PC-9 (cell line): ENCODE results near the gene ARHGAP28. TPM values are rescaled to one million over a fixed set of nuclear protein-coding genes. Genes with fewer than 3 reads are reported as not detected.

Experiments used
- BruUV-seq: library from RNA; stranded (reverse); fragments of 400-500 nt; replicated peaks from 2 replicates; lab custom pipeline; 2021; lab: Mats Ljungman, UMichigan
- CTCF ChIA-PET: fragments of 300-600 bp; sonication (Branson Sonifier 250); formaldehyde crosslinking; loops from one replicate; lab custom pipeline; 2022; ENCODE audit warnings: antibody characterized with exemption; lab: Charles Lee
- POLR2A ChIA-PET: fragments of 300-600 bp; sonication (Branson Sonifier 250); formaldehyde crosslinking; loops from one replicate; lab custom pipeline; 2022; ENCODE audit warnings: antibody characterized with exemption; ENCODE audit not compliant: unreplicated experiment; lab: Charles Lee
- DNase-seq, 2 experiments: peaks; one replicate each; pipeline versions ENCODE4 v3.0.0 to v3.0.0-alpha.2; 2015 to 2022; ENCODE audit warnings: mixed read lengths in 1 of 2
- H2AFZ ChIP-seq: fragments of 200-600 bp; sonication (generic); 2 replicates; pipeline ENCODE4 v1.8.1; 2017; ENCODE audit warnings: antibody characterized with exemption
- H3F3A ChIP-seq: fragments of 200-600 bp; sonication (generic); 2 replicates; pipeline ENCODE4 v1.8.1; 2017; ENCODE audit warnings: antibody characterized with exemption, mild to moderate bottlenecking, low read depth; ENCODE audit not compliant: insufficient read depth
- H3K27ac ChIP-seq: fragments of 200-600 bp; sonication (generic); 2 replicates; pipeline ENCODE4 v1.6.1; 2016; ENCODE audit warnings: mixed run types
- H3K27me3 ChIP-seq: fragments of 200-600 bp; sonication (generic); 2 replicates; pipeline ENCODE4 v1.6.1; 2016; ENCODE audit warnings: low read depth, mixed run types; ENCODE audit not compliant: insufficient read depth
- H3K36me3 ChIP-seq: fragments of 200-600 bp; sonication (generic); 2 replicates; pipeline ENCODE4 v1.6.1; 2016; ENCODE audit warnings: low read depth, mixed run types
- H3K4me1 ChIP-seq: fragments of 200-600 bp; sonication (generic); replicated peaks from 2 replicates; pipeline ENCODE4 v1.6.1; 2016; ENCODE audit warnings: mixed run types; ENCODE audit not compliant: insufficient read depth
- H3K4me2 ChIP-seq: fragments of 200-600 bp; sonication (generic); 2 replicates; pipeline ENCODE4 v1.6.1; 2017; ENCODE audit warnings: mixed run types
- H3K4me3 ChIP-seq: fragments of 200-600 bp; sonication (generic); 2 replicates; pipeline ENCODE4 v1.6.1; 2016; ENCODE audit warnings: mixed run types
- H3K79me2 ChIP-seq: fragments of 200-600 bp; sonication (generic); 2 replicates; pipeline ENCODE4 v1.6.1; 2017; ENCODE audit warnings: low read depth, mixed run types
- H3K9me2 ChIP-seq: fragments of 200-600 bp; sonication (generic); 2 replicates; pipeline ENCODE4 v1.8.1; 2017; ENCODE audit warnings: mild to moderate bottlenecking; ENCODE audit not compliant: insufficient read depth
- H3K9me3 ChIP-seq: fragments of 200-600 bp; sonication (generic); 2 replicates; pipeline ENCODE4 v1.8.1; 2016; ENCODE audit warnings: low read depth; ENCODE audit not compliant: insufficient read depth
- H4K20me1 ChIP-seq: fragments of 200-600 bp; sonication (generic); 2 replicates; pipeline ENCODE4 v1.8.1; 2017; ENCODE audit not compliant: insufficient read depth
- EZH2 ChIP-seq: fragments of 200-600 bp; sonication (generic); IDR thresholded peaks from 2 replicates; pipeline ENCODE4 v1.8.0; 2017; ENCODE audit warnings: antibody characterized with exemption, low read depth
- intact Hi-C: fragments of 100-400 bp; cut with micrococcal nuclease; formaldehyde crosslinking; loops from one replicate; pipeline ENCODE4 v1.10.0; 2022; ENCODE audit not compliant: unreplicated experiment
- total RNA-seq: library from RNA; stranded (reverse); gene quantifications from 2 replicates; pipeline ENCODE4 v1.2.3, GENCODE V29; 2021
- TF ChIP-seq, protein P1 (sequence below): fragments of 200-600 bp; sonication (generic); conservative IDR thresholded peaks from 2 replicates; pipeline ENCODE4 v1.6.1; 2017; ENCODE audit warnings: mixed run types, antibody characterized with exemption, mild to moderate bottlenecking, moderate library complexity

Gene ARHGAP28
- total RNA-seq, 1 experiment from 2014 or later: not detected

GRCh38 chr18:6741232-6741663, 11.7 kb downstream of the ARHGAP28 start:
- no peaks in the 10 kb centered on the region for H3K36me3 ChIP-seq
- no peak overlapping the region for H3K4me3 ChIP-seq
- POLR2A ChIA-PET: no interaction called here
- no peak for DNase-seq
- TF ChIP-seq EZH2: no peak
- TF ChIP-seq, protein P1, sequence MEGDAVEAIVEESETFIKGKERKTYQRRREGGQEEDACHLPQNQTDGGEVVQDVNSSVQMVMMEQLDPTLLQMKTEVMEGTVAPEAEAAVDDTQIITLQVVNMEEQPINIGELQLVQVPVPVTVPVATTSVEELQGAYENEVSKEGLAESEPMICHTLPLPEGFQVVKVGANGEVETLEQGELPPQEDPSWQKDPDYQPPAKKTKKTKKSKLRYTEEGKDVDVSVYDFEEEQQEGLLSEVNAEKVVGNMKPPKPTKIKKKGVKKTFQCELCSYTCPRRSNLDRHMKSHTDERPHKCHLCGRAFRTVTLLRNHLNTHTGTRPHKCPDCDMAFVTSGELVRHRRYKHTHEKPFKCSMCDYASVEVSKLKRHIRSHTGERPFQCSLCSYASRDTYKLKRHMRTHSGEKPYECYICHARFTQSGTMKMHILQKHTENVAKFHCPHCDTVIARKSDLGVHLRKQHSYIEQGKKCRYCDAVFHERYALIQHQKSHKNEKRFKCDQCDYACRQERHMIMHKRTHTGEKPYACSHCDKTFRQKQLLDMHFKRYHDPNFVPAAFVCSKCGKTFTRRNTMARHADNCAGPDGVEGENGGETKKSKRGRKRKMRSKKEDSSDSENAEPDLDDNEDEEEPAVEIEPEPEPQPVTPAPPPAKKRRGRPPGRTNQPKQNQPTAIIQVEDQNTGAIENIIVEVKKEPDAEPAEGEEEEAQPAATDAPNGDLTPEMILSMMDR: no peak
- BruUV-seq: no TSS peak
- no peaks in the 10 kb centered on the region for H3K9me2 ChIP-seq
- no peaks in the 10 kb centered on the region for H3K9me3 ChIP-seq
- intact Hi-C loops: no loop called here
- no peaks in the 10 kb centered on the region for H3K79me2 ChIP-seq
- no peaks in the 10 kb centered on the region for H3K4me1 ChIP-seq
- no peaks in the 10 kb centered on the region for H3F3A ChIP-seq
- CTCF ChIA-PET: no interaction called here
- H4K20me1 ChIP-seq: peaks cover 4% of the 10 kb centered on the region; the same call in 1 of the 2 replicates
- no peaks in the 10 kb centered on the region; the same call in 1 of the 2 replicates for H3K27me3 ChIP-seq
- H2AFZ ChIP-seq: no peak overlapping the region
- H3K4me2 ChIP-seq: no peak overlapping the region
- H3K27ac ChIP-seq: no peak overlapping the region

DNA sequence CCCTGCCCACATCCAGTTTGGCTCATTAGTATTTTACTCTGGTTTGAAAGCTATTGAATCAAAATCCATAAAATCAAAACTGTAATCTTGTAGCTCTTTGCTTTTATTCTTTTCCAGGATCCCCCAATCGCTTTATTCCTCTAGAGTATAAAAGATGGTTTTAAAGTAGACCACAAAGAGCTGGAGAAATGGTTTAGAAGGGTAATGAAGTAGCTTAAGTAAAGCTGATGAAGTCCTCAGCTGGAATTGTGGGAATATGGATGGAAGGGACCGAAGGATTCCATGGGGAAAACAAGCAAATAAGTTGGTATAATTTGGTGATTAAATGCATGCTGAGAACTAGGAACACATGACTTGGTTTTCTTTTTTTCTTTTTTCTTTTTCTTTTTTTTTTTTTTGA, 12.3 kb downstream of the ARHGAP28 start:
- no peaks in the 10 kb centered on the region for H3K9me3 ChIP-seq
- TF ChIP-seq EZH2: no peak
- TF ChIP-seq, protein P1: no peak
- H3K4me1 ChIP-seq: no peaks in the 10 kb centered on the region
- no peaks in the 10 kb centered on the region; the same call in 1 of the 2 replicates for H3K27me3 ChIP-seq
- H2AFZ ChIP-seq: no peak overlapping the region
- no peak overlapping the region for H3K4me2 ChIP-seq
- no peaks in the 10 kb centered on the region for H3K9me2 ChIP-seq
- CTCF ChIA-PET: no interaction called here
- H4K20me1 ChIP-seq: peaks cover 4% of the 10 kb centered on the region; the same call in 1 of the 2 replicates
- intact Hi-C loops: no loop called here
- no peaks in the 10 kb centered on the region for H3F3A ChIP-seq
- no peak for DNase-seq
- H3K36me3 ChIP-seq: no peaks in the 10 kb centered on the region
- no peak overlapping the region for H3K4me3 ChIP-seq
- no peaks in the 10 kb centered on the region for H3K79me2 ChIP-seq
- no TSS peak for BruUV-seq
- POLR2A ChIA-PET: no interaction called here
- no peak overlapping the region for H3K27ac ChIP-seq

DNA sequence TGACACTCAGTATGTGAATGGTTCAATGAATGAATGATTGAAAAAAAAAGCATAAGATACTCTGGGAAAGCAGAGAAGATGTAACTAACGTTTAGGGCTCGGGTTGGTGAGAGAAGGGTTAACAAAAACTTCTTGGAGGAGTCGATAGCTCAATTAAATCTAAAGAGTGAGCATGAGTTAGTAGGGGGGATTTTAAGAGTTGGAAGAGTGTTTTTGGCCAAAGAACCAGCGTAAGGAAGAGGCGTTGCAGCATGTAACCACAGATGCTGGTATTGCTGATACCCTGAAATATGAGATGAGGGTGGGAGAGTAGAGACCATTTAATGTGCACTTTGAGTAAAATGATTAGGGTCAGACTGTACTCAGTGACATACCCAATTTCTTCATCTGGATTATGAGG, 14.5 kb downstream of the ARHGAP28 start:
- no peak overlapping the region for H3K4me3 ChIP-seq
- no peak overlapping the region for H2AFZ ChIP-seq
- H3K4me2 ChIP-seq: no peak overlapping the region
- no TSS peak for BruUV-seq
- no peaks in the 10 kb centered on the region for H3K4me1 ChIP-seq
- no peak overlapping the region for H3K27ac ChIP-seq
- no peaks in the 10 kb centered on the region for H3F3A ChIP-seq
- no peaks in the 10 kb centered on the region for H4K20me1 ChIP-seq
- CTCF ChIA-PET: no interaction called here
- H3K79me2 ChIP-seq: no peaks in the 10 kb centered on the region
- H3K9me2 ChIP-seq: no peaks in the 10 kb centered on the region
- TF ChIP-seq, protein P1: no peak
- no peak for TF ChIP-seq EZH2
- H3K27me3 ChIP-seq: no peaks in the 10 kb centered on the region; the same call in 1 of the 2 replicates
- no peak for DNase-seq
- POLR2A ChIA-PET: no interaction called here
- intact Hi-C loops: no loop called here
- H3K9me3 ChIP-seq: no peaks in the 10 kb centered on the region
- no peaks in the 10 kb centered on the region for H3K36me3 ChIP-seq
